ENCODE measurements around the gene RNF152. TPM values are rescaled to one million over a fixed set of nuclear protein-coding genes. Genes with fewer than 3 reads are reported as not detected.
"Not testable (repeated sequence)": the region's sequence is repeated elsewhere in the genome, so short reads cannot be mapped to it uniquely, and the experiment has no call there.

RNF152 gene
- polyA plus RNA-seq, 3 donors: 8.4 to 14.5 (median 10.5) TPM

GRCh38 chr18:61833978-61834377, 58.8 kb downstream of the RNF152 start:
- no peak for DNase-seq (ENCODE audit: extremely low read depth in 1 of 11, low read depth in 9 of 11, low spot score in 4 of 11)

GRCh38 chr18:61833387-61833786, 59.4 kb downstream of the RNF152 start:
- peak in 1 of 11 donors; percentile 6 for DNase-seq (ENCODE audit: extremely low read depth in 1 of 11, low read depth in 9 of 11, low spot score in 4 of 11)

- DNase-seq (ENCODE audit: extremely low read depth in 1 of 11, low read depth in 9 of 11, low spot score in 4 of 11): no peak
Observed at GRCh38 chr18:61832858-61833257, 59.9 kb downstream of the RNF152 start.

GRCh38 chr18:61831071-61831470, 61.7 kb downstream of the RNF152 start:
- DNase-seq (ENCODE audit: extremely low read depth in 1 of 11, low read depth in 9 of 11, low spot score in 4 of 11): peak in 1 of 11 donors; percentile 6

- no peak for DNase-seq (ENCODE audit: extremely low read depth in 1 of 11, low read depth in 9 of 11, low spot score in 4 of 11)
Observed at GRCh38 chr18:61829108-61829507, 63.7 kb downstream of the RNF152 start.

GRCh38 chr18:61827591-61827990, 65.2 kb downstream of the RNF152 start:
- DNase-seq (ENCODE audit: extremely low read depth in 1 of 11, low read depth in 9 of 11, low spot score in 4 of 11): no peak

- no peak for DNase-seq (ENCODE audit: extremely low read depth in 1 of 11, low read depth in 9 of 11, low spot score in 4 of 11)
Observed at GRCh38 chr18:61825386-61825785, 67.4 kb downstream of the RNF152 start.

GRCh38 chr18:61824733-61825363, 68.0 kb downstream of the RNF152 start:
- no peak for DNase-seq (ENCODE audit: extremely low read depth in 1 of 11, low read depth in 9 of 11, low spot score in 4 of 11)

- DNase-seq (ENCODE audit: extremely low read depth in 1 of 11, low read depth in 9 of 11, low spot score in 4 of 11): no peak
Observed at GRCh38 chr18:61823595-61823994, 69.2 kb downstream of the RNF152 start.

GRCh38 chr18:61822879-61823278, 69.9 kb downstream of the RNF152 start:
- DNase-seq (ENCODE audit: extremely low read depth in 1 of 11, low read depth in 9 of 11, low spot score in 4 of 11): no peak

GRCh38 chr18:61821748-61822147, 71.1 kb downstream of the RNF152 start:
- no peak for DNase-seq (ENCODE audit: extremely low read depth in 1 of 11, low read depth in 9 of 11, low spot score in 4 of 11)

- DNase-seq (ENCODE audit: extremely low read depth in 1 of 11, low read depth in 9 of 11, low spot score in 4 of 11): no peak
Observed at GRCh38 chr18:61820882-61821281, 71.9 kb downstream of the RNF152 start.

GRCh38 chr18:61817086-61817485, 75.7 kb downstream of the RNF152 start:
- no peak for DNase-seq (ENCODE audit: extremely low read depth in 1 of 11, low read depth in 9 of 11, low spot score in 4 of 11)

GRCh38 chr18:61815885-61816470, 76.8 kb downstream of the RNF152 start:
- DNase-seq (ENCODE audit: extremely low read depth in 1 of 11, low read depth in 9 of 11, low spot score in 4 of 11): no peak

GRCh38 chr18:61808286-61808685, 84.5 kb downstream of the RNF152 start:
- DNase-seq (ENCODE audit: extremely low read depth in 1 of 11, low read depth in 9 of 11, low spot score in 4 of 11): no peak

- no peak for DNase-seq (ENCODE audit: extremely low read depth in 1 of 11, low read depth in 9 of 11, low spot score in 4 of 11)
Observed at GRCh38 chr18:61803393-61803792, 89.4 kb downstream of the RNF152 start.

GRCh38 chr18:61797696-61798590, 94.9 kb downstream of the RNF152 start:
- peak in 4 of 11 donors; percentile 14 to 31 (median 20) for DNase-seq (ENCODE audit: extremely low read depth in 1 of 11, low read depth in 9 of 11, low spot score in 4 of 11)

GRCh38 chr18:61791031-61791430, 101.8 kb downstream of the RNF152 start:
- DNase-seq (ENCODE audit: extremely low read depth in 1 of 11, low read depth in 9 of 11, low spot score in 4 of 11): no peak

GRCh38 chr18:61787011-61787670, 105.7 kb downstream of the RNF152 start:
- DNase-seq (ENCODE audit: extremely low read depth in 1 of 11, low read depth in 9 of 11, low spot score in 4 of 11): not testable (repeated sequence)

GRCh38 chr18:61785588-61785987, 107.2 kb downstream of the RNF152 start:
- DNase-seq (ENCODE audit: extremely low read depth in 1 of 11, low read depth in 9 of 11, low spot score in 4 of 11): no peak
